Measurements from ENCODE around the gene DPY19L1.
A peak's percentile ranks its signal among the peaks of the same experiment; 100 is the strongest.
"Not testable (repeated sequence)": the region's sequence is repeated elsewhere in the genome, so short reads cannot be mapped to it uniquely, and the experiment has no call there.

Gene DPY19L1

DNA sequence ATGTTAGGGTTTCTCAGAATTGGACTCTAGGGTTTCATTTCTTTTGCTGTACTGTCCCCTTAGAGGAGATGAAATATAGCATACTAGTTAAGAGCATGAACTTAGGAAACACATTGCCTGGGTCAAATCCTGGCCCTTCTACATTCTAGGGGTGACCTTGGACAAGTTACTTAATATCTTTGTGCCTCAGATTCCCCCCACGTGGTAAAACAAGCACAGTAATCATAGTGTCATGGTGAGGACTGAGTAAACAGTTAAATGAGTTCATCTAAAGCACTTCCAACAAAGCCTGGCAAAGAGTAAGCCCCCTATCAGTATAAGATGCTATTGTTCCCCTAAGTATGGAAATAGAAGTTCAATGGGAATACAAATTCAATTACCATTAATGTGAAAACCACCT, 5.1 kb downstream of the DPY19L1 start:
- peak; percentile 27 for DNase-seq

DNA sequence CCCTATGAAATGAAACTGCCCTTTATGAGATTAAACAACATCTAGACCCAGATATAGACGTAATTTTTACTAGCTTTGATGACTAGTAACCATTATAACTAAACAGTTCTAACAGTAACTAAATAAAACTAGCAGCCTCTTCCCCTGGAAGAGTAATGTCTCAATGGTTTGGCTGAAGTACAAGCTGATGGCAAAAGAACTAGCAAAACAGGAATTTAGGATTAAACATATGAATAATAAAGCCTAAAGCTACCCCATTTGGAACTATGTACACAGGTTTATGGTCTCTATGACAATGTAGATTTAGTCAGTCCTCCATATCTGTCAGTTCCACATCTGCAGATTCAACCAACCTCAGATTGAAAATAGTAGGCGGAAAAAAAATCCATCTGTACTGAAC, 6.4 kb downstream of the DPY19L1 start:
- DNase-seq: no peak

DNA sequence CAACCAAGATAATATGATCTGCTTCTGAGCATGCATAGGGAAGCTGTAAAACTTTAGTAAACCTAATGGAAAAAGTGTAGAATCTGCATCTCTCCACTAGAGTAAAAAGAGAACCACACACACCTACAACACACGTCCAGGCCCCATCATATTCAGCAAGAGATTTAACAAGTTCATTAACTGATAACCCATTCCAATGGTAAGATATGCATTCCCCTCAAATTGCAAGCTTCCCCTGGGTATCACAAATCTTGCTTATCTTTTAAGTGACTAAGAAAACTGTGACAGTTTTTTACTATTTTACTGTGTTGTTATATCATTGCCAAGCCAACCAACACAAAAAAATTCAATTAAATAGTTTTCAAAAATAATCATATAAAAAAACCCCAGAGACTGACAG, 8.0 kb downstream of the DPY19L1 start:
- DNase-seq: no peak

DNA sequence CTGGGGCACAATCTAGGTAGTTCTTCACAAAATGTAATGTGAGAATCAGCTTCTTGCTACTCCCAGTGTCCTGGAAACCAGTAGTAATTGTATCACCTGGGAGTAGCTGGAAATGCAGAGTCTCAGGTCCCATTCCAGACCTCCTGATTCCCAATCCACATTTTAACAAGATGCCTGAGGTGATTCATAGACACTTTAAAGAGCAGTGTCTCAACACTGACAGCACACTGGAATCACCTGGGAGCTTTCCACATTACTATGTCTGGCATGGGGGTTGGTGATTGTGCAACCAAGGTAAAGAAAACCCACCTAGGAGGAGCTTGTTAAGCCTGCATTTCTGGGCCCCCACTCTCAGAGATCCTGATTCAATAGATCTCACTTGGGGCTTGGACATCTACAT, 11.1 kb downstream of the DPY19L1 start:
- no peak for DNase-seq

DNA sequence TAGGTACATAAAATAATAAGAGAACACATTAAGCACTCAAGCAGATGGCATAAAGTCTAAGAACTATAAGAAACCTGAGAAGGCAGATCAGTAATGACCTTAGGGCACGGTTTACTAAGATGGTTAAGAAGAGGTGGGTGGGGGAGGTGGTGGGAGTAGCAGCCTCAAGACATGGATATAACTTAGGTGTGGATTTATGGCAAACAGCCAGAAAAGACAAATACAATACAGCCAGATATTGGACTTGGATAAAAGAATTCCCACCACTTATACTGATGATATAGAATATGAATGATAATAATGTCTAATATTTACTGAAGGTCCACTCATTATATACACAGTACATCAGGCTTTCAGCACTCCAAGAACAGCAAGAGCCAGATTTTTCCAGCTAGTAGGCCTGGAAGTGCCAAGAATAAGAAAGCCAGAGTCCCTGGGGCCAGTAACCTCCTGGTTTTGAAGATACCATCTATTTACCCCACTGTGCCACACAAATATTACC, 11.9 kb downstream of the DPY19L1 start:
- no peak for DNase-seq

DNA sequence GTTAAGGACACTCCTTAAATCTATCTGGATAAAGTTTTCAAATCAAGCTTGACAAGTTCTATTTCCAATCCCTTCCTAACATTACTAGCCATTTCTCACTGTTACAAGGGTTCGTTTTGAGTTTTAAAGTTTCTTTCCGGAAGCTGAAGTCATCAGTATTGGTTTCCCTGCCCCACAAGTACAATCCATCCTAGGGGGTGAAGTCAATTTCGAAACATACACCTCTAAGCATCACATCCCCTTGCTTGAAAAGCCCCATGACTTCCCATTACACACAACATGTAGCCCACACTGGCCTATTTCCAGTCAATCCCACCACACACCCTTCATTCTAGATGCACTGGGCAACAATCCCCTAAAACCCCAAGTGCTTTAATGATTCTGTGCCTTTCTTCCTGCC, 13.0 kb downstream of the DPY19L1 start:
- no peak for DNase-seq

DNA sequence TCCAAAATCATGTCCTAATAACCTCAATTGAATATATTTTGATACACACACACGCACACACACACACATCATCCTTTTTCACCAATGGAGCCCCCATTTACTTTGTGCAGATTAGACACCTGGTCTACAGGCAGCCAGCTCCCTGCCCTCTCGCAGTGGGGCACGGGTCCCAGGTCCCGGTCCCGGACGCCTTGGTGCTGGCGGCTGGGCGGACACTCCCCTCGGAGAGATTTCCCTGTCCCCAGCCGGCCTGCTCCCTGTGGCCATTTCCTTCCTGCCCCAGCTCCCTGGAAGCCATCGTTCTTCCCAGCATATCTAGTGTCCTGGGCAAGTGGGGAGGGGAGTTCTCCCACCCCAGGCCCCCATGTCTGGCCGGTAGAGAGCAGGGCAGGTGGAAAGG, 14.6 kb downstream of the DPY19L1 start:
- DNase-seq: no peak

DNA sequence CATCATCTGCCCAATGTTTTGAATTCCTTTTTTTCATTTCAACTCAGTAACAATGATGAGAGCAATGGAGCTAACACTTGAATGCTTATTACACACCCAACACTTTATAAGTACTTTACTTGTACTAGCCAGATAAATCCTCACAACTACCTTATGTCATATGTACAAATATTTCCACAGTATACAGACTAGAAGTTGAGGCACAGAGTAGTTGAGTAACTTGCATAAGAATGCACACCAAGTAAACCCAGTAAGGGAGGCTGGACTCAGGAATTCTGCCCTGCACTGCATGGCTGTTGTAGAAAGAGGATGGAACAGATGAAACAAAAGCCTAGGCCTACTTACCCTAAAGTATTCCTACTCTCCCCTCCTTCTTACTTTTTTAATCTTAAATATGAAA, 15.8 kb downstream of the DPY19L1 start:
- no peak for DNase-seq

DNA sequence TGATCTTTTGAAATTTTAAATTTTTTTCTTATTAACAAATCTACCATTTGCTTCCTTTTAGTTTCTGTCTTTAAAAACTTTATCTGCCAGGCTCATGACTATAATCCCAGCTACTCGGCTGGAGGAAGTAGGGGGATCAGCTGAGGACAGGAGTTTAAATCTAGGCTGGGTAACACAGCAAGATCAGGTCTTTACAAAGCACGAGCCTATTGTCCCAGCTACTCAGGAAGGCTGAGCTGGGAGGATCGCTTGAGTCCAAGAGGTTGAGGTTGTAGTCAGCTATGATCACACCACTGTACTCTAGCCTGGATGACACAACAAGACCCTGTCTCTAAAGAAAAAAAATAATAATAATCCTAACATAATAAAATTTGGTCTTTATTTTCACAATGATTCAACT, 17.5 kb downstream of the DPY19L1 start:
- no peak for DNase-seq

DNA sequence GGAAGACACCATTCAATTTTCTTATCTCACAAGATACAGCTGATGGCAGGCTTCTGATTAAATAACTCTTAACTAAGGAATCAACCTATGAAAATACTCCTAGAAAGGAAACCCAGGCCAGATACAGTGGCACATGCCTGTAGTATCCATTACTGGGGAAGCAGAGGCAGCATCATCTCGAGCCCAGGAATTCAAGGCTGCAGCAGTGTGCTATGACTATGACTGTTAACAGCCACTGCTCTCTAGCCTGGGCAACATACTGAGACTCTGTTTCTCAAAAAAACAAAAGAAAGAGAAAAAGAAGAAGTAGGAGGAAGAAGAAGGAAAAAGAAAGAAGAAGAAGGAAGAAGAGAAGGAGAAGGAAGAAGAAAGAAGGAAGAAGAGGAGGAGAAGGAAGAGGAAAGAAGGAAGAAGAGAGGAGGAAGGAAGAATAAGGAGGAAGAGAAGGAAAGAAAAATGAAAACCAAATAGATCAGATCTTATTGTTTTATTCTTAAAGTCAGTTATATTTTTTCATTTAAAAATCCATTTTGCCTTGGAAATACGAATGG, 18.0 kb downstream of the DPY19L1 start:
- no peak for DNase-seq

DNA sequence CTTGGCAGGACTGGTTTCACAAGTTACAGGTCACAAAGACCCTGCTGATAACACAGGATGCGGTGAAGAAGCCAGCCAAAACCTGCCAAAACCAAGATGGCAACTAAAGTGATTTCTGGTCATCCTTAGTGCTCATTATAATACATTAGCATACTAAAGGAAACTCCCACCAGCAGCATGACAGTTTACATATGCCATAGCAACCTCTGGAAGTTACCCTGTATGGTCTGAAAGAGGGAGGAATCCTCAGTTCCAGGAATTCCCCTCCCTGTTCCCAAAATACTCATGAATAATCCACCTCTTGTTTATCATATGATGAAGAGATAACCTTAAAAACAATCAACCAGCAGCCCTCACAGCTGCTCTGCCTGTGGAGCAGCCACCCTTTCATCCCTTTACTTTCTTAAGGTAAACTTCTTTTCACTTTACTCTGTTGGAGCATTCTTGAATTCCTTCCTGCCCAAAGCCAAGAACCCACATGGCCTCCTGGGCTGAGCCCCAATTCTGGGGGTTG, 21.9 kb downstream of the DPY19L1 start:
- no peak for DNase-seq

DNA sequence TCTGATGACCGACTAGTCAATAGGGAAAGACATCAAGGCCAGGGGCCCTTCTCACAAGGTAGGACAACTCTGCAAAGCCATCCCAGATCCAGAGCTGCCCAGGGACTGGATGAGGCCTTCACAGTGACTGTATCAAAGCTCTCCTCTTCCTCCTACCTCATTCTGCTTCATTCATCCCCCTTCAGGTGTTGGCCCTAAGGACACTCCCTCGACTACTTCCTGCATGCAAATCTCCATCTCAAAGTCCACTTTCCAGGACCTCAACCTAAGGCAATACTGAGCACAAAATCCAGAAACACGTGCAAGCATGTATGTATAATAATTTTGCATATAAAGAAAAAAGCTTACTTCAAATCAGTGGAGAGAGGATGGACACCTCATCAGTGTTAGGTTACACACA, 25.1 kb downstream of the DPY19L1 start:
- no peak for DNase-seq

DNA sequence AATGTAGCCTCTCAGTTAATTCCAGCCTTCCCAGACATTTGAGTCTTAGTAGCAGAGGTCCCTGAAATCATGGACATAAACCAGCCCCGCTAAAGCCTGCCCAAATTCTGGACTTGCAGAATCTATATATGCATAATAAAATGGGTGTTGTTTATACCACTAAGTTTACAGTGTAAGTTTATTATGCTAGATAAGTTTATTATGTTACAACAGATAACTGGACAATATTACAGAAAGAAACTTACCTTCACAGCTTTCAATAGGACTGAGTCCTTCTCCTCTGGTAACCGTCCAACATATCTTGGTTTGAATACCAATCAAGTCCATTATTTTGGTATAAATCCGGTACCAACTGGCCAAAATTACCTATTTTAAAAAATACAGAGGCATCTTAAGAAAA, 26.2 kb downstream of the DPY19L1 start:
- no peak for DNase-seq

DNA sequence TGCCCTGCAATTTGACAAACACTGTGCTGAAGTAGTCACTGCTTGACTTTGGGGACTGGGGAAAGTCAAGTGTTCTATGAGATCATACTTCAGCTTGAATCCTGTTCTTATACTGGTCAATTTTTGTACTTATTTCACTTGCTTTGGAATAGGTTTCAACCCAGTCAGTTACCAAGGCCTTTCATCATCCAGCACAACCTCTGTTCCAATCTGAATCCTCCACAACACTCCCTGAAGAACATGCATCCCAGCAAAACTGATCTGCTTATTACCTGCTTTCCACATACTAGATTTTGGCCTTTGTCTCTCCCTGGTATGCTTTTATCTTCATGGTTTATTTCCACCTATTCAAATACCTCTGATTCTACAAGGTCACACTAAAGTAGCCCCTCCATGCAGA, 29.5 kb downstream of the DPY19L1 start:
- no peak for DNase-seq

DNA sequence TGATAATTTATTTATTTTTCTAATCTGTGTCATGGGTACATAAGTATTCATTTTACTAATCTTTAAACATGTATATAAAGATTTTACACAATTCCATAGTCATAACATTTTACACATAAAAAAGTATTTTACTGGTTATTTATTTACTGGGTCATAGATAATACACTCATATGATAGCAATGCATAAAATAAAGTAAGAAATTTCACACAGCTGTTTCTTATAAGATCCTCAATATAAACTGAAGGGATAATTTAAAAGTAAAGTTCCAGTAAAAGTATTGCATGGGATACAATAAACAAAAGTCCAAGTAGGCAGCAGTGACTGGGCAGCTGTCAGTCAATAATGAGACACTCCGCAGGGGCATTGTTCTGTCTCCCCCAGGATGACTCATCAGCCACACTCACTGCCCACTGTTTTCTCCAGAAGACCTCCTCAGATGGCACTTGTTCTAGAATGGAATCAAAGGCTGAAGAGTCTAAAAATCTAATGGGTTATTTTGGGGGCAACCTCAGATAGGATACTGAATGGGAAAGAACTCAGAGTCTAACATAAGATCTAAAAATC, 32.7 kb downstream of the DPY19L1 start:
- DNase-seq: peak; percentile 4

DNA sequence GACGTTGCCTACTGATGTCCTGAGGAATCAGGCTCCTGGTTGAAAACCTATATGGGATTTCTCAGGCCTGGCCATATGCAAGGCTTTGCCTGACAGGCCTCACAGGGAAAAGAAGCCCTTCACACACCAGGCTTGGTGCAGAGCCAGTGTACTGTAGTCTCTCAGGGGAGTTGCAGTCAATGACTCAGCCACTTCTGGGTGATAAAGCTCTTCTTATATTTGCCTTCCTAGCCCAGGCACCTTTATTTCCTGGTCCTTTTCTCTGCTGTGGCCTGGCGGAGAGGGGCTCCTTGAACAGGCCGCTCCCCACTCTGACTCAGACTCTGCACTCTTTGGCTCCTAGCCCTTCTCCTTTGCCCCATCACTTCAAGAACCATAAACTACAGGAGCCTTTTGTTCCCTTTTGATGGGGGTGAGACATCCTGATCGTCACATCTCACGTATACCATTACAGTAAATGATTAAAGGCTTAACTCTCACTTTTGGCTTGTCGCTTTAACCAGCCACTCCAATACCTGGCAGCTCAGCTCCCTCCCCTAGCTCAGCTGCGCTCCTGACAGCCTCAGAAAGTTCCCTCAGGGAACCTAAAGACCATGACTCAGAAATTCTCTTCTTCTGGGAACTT, 33.5 kb downstream of the DPY19L1 start:
- DNase-seq: peak; percentile 65

DNA sequence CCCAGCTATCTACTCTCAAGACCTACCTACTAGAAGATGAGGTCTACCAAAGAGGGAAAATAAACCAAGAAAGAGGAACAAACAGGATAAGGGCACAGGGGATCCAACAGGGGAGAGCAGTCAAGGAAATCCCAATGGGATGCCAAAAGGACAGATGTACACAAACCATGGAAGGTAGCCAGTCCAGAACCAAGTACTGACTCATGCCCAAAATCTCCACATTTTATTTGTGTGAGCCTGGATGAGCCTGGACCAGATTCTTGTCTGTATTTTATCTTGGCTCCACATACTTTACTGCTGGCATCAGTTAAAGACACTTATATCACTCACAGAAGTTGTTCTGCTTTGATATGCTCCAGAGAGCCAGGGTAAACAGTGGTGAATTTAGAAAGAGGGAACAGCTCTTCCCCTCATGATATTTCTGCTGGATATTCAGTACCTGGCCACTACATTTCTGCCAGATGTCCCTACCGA, 34.1 kb downstream of the DPY19L1 start:
- DNase-seq: peak; percentile 58

DNA sequence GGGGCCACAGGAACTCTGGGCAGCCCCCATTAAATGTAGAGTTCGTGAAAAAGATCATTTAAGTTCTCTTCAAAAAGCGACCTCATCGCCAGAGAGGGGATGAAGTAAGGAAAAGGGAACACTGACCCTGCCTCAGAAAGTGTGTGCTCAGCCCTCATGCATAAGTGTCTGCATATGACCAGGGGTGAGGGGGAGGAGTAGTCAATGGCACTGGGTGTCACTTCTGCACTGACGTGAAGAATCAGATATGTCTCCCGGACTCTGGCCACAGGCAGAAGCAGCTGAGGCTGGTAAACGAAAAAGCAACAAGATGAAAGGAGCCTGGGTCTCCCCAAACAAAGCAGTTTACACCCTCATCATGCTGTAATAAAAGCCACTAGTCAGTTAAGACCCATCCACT, 39.0 kb downstream of the DPY19L1 start:
- DNase-seq: not testable (repeated sequence)

DNA sequence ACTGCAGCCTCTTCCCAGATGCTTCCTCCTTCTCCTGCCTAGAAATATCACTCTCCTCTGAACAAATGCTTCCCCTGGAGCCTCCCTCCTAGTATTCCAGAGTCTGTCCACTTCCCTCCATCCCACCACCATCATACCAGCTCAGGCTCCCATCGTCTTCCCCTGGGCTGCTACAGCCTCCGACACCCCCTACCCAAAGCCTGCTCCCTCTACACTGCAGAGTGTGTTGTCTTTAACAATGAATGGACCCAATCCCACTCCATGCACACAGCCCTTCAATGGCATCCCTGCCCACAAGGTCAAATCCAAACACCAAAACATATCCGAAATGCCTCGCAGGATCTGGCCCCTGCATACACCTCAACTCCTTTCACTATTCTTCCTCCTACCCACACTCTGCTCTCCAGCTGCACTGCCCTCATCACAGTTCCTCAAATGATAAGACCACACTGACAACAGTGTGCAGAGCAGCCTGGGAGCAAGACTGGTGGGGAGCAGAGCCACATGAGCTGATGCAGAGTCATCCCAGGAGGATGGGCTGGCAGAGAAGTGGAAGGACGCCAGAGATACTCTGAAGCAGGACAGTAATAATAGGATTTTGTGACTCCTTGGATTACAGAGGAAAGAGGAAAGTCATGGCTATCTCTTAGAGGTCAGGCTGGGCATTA, 40.7 kb downstream of the DPY19L1 start:
- not testable (repeated sequence) for DNase-seq

DNA sequence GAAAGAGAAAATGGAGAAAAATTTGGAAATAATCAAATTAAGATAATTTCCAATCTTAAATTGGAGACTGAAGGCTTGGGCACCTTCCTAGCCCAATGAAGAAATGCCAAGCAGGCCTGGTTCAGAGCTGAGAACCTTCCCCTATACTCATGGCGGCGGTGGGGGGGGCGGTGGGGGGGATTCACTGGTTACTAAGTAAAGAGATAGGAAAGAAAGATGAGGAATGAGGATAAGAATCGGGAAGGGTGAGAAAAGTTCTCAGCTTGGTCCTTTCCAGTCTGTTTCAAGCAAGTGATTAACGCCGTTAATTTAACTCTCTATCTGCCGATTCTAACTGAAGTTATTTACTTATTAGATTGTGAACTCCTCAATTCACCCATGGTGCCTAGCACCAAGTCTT, 41.5 kb downstream of the DPY19L1 start:
- no peak for DNase-seq

DNA sequence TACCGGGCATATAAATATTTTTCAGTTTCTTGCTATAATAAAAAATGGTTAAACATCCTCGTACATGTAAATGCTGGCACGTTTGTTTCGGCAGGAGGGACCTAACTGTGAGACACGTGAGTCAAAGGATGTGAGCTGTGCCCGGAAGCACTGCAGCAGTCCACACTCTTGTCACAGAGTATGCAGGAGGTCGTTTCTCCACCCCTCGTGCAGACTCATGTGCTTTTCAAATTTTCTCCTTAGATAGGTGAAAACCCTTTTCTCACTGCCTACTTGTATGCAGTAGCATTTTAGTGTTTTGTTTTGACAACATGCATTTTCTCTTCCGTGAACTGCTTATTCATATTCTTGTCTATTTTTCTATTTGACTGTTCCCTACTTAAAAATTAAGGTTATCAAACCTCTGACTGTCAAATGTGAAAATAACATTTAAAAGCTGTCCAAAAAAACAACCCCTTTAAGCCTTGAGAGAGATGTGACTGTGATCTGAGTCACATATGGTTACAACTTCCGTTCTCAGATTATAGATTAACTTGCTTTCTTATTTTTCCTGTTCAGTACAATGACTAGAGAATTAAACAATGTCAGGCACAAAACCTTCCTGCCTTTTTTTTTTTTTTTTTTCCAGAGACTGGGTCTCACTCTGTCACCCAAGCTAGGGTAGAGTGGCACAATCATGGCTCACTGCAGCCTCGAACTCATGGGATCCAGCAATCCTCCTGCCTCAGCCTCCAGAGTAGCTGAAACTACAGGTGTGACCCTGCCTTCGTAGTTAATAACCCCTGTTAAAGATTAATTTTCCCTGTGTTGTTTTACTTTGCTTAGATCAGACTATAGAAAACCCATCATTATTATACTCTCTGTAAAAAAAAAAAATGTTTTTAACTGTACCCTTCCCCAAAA, 45.1 kb downstream of the DPY19L1 start:
- peak; percentile 53 for DNase-seq

DNA sequence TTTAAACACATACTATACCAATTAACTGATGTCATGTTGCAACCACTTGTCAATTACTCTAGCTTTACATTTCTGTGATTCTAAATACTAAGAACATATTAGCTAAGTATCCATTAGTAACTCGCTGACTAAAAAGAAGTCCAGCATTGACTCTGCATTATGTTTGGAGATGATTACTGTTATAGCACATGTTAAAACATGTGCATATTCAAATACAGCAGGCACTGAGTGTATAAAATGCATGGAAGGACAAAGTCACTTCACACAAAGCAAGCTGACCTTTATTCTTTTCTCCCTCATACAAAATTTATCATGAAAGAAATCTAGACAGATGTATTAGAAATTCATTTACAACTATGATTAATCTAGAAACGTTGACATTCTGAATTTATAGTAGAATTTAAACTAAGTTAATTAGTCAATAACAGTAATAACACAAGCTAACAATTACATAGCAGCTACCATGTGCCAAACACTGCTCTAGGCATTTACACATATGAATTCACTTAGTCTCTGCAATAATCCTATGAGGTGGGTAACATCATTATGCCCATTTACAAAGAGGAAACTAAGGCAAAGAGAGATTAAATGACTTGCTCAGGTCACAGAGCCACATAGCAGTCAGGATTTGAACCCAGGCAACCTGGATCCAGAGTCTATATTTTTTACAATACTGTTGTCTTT, 48.7 kb downstream of the DPY19L1 start:
- not testable (repeated sequence) for DNase-seq

Data from HCEC 1CT (cell line).